Activated CD4-positive, alpha-beta T cell treated with anti-CD3 and anti-CD28 coated beads, Interleukin-2, Interleukin-4, amounts not matched to agents 100 ng/mL and 50 ng/mL, durations not matched to agents 16 hours and 8 hours (primary cell): ENCODE data around the gene CDC42EP2.

Experiments used
- DNase-seq: peaks from one replicate; pipeline ENCODE4 v3.0.0-alpha.2; 2020; ENCODE audit warnings: low spot score

CDC42EP2 gene

DNA sequence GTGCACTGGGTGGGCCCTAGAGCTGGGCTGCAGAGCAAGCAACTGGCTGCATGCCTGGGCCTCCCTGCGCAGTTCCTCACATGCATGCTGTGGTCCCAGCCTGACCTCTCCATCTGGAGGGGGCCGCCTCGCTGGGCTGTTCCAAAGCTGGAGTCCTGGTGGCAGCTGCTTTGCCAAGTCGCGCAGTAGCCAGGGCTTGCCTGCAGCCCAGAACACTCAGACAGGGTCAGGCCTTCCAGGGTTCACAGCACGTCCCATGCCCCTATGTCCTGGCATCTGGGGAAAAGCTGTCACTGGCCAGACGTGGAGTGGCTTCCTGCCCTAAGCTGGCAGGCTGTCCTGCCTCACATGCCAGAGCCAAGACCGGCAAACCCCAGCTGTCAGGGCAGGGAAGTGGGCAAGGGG lies 16.5 kb upstream of the CDC42EP2 start:
- no peak for DNase-seq

DNA sequence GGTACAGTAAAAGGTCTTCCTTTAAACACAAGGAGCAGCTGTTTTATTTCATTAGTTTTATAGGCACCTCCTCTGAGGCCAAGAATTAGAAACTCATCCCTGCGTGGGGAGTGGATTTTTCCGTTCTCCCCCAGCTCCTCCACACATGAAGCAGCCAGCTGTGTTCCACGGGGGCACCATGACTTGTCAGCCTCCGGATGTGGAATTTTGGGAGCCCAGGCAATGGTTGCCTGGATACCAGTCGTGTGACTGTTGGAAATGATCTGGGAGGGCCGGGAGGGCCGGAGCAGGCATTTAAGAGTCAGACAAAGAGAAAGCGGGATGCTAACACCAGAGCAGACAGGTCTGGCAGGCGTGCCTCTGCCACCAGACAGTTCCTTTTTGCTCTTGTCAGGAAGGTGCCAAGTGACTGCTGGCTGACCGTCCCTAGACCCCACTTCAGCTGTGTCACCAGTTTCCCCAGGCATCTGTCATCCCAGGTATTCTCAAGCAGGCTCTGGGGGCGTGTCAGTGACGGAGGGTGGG lies 15.9 kb upstream of the CDC42EP2 start:
- DNase-seq: no peak

DNA sequence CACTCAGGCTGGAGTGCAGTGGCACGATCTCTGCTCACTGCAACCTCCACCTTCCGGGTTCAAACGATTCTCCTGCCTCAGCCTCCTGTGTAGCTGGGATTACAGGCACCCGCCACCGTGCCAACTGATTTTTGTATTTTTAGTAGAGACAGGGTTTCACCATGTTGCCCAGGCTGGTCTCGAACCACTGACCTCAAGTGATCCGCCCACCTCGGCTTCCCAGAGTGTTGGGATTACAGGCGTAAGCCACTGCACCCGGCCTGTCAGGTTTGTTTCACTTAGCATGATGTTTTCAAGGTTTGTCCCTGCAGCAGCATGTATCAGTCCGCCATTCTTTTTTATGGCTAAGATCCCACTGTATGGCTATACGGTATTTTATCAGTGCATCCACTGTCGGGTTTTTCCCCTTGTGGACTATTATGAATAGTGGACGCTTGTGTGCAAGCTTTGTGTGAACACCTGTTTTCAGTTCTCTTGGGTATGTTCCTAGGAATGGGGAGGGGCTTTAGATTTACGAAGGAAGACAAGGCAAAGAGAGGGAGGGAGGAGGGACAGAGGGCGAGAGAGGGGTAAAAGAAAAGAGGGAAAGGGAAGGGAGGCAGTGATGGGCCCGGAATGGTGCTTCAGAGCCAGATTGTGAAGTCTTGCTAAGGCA lies 13.9 kb upstream of the CDC42EP2 start:
- no peak for DNase-seq

GRCh38 chr11:65301491-65302329 lies 13.0 kb upstream of the CDC42EP2 start:
- DNase-seq: no peak

GRCh38 chr11:65303555-65303954 lies 11.1 kb upstream of the CDC42EP2 start:
- no peak for DNase-seq

- no peak for DNase-seq
Measured at GRCh38 chr11:65304110-65304509, 10.6 kb upstream of the CDC42EP2 start.

DNA sequence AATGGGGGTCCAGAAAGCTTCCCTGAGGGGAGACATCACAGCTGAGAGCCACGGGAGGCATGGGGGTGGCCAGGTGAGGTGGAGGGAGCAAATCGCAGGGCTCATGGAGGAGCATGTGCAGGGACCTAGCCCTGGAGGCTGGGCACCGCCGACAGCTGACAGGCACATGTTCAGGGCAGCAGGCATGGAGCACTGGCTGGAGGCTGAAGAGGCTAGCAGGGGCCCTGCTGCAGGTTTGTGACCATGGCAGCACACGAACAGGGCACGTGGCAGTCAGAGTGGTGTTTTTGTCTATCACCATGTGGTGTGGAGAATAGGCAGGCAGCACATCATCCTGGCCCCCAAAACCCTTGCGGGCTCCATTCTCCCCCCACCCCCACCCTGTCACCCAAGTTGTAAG lies 10.1 kb upstream of the CDC42EP2 start:
- no peak for DNase-seq

- no peak for DNase-seq
Measured at GRCh38 chr11:65305501-65306268, 9.0 kb upstream of the CDC42EP2 start.

- no peak for DNase-seq
Measured at GRCh38 chr11:65307298-65308229, 7.1 kb upstream of the CDC42EP2 start.

DNA sequence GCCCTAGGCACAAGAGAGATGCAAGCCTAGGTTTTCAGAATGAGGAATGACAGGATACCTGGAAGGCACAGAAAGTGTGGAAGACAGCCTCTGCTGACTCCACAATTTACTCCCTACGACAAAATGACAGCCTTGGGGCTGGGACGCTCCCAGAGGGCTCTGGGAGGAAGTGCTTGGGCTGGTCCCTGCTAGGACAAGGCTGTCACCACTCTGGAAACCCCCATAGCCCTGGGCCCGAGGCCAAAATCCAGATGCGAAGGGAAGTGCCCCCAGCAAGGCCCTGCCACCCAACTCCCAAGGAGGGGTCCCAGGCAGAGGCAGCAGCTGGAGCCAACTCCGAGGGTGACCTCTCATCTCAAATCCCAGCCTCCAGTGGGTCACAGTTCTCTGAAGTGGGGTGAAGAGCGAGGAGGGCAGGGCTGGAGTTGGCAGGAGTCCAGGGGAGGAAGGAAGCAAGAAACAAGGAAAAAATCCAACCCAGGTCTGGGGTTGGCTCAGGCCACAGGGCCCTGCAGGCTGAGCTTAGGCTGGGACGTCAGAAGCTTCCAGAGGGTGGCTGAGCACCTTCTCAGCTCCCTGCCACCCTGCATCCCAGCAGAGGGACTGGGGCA lies 6.3 kb upstream of the CDC42EP2 start:
- DNase-seq: no peak

- no peak for DNase-seq
Measured at GRCh38 chr11:65309006-65309405, 5.7 kb upstream of the CDC42EP2 start.

- no peak for DNase-seq
Measured at GRCh38 chr11:65310215-65310614, 4.5 kb upstream of the CDC42EP2 start.

- DNase-seq: no peak
Measured at GRCh38 chr11:65310736-65311135, 3.9 kb upstream of the CDC42EP2 start.

- no peak for DNase-seq
Measured at GRCh38 chr11:65311170-65311678, 3.4 kb upstream of the CDC42EP2 start.

DNA sequence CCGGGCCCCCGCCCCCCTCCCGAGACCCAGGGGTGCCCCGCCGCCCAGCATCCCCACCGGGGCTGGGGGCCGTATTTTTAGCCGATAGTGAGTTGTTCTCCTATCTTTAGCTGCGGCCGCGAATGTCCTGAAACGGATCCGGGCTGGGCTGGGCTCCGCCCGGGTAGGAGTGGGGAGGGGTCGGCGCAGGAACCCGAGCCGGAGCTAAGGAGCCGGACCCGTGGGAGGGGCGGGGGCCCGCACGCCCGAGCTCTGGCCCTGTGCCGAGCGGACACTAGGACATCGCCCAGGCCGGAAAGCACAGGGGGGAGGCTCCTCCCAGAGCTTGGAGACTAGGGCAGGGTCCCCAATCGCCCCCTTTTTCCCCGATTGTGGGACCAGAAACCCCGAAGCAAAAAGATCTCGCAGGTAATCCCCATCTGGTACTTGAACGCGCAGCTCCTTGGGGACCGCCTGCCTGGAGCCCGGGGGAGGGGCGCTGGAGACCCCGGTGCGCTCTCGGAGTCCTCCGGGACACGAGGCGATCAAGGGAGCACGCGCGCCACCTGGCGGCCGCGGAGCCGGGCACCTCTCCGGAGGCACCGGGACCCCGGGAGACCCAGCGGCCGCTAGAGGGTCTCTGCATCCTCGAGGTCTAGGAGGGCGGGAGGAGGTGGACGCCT lies 669 bp downstream of the CDC42EP2 start:
- DNase-seq: peak; percentile 82

DNA sequence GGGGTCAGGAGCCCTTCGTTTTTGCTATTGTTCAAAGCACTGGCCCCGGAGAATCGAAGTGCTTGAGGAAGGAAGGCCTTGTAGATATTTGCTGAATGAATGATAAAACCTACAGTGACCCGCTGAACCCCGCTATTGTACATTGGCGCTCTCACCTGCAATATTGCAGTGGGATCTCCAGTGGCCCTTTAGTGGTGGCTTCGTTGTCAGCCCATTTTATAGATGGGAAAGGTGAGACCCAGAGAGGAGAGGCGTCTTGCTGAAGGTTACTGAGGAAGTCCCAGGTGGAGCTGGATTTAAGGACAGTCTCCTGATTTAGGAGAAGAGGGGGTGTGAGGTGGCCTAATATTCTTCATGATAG lies 1.2 kb downstream of the CDC42EP2 start:
- no peak for DNase-seq

DNA sequence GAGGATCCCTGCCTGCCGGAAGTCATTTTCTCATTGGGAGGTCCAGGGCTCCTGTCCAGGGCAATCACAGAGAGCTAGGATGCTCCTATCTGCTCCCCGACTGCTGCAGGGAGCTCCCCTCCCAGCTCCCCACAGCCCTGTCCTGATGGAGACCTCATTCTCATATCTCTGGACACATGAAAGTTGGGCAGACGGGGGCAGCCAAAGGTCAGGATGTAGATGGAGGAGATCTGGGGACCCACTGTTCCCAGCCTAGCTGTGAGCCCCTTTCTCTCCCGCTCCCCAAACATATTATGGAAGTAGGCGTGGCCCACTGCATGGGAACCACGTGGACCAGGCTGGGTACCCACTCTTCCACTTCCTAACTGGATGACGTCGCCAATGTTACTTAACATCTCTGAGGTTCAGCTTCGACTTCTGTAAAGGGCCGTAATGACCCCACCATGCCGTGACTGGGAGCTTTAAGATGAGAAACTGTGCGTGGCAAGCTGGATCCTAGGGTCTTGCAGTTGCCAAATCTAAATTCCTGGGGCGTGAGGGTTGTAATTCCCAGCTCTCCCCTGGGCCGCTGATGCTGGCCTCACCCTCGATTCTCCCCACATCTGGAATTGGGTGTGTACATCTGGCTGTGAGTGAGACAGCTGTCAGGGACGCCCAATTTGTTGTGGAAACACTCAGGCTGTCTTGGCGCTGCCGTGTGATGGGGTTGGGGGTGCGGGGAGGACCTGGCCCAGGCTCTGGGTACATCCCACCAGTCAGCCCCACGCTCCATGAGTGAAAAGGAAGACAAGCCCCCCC lies 1.8 kb downstream of the CDC42EP2 start:
- no peak for DNase-seq

DNA sequence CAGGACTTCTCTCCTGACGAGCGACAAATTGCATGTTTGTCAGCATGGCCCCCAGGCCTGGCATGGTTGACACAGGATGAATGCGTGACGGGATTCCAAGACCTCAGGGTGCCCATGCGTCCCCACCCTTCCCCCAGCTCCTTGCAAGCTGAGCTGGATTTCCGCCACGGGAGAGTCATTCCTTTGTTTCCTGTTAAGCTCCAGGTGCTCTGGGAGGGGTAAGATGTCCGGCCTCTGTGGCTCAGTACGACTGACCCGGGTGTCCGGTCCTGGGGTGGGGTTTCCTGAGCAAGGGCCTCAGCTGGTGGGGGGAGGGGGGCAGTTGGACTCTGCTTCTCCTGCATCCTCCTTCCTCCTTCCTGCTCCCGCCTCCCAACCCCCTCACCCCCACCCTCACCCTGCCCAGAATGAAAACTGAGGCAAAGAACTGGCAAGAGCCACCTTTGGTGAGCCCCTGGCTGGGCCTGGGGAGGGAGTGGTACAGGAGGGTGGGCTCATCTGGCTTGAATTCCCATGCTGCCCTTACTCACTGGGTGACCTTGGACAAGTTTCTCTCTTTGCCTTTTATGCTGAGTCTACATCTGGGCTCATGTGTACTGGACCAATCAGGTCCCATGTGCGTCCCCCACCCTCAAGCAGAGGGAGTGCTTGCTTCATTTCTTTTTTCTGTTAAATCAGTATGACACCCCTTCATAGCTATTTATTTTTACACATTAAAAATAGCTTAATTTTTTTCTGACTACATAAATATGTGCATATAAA lies 2.5 kb downstream of the CDC42EP2 start:
- no peak for DNase-seq
